ENCODE measurements around the gene LTBP2. TPM values are rescaled to one million over a fixed set of nuclear protein-coding genes. Genes with fewer than 3 reads are reported as not detected.

LTBP2 gene
- total RNA-seq, 1 experiment from 2014 or later = 17.4 TPM

- ChIA-PET POLR2A (ENCODE audit: unreplicated experiment) (interaction anchor here (0.6 to 0.7 kb wide), 2 partner anchors 70 to 77 kb away, joined by 5 read pairs; partner anchors contain the start of gene NPC2), CTCF (no interaction called here)
- TF ChIP-seq EZH2 (IDR thresholded peaks at IDR 0.05; ENCODE audit: low read length, unreplicated experiment) (no peak), CTCF (conservative IDR thresholded peaks at IDR 0.05; ENCODE audit: low read depth, low read length) (no peak), EZH2phosphoT487 (IDR thresholded peaks at IDR 0.05; ENCODE audit: borderline replicate concordance, low read length) (no peak)
- H3K27ac ChIP-seq (ENCODE audit: low read length) = peak overlapping the region; percentile 98
- peaks cover 17% of the 10 kb centered on the region for H3F3A ChIP-seq (ENCODE audit: low read length, unreplicated experiment)
- H3K9ac ChIP-seq (ENCODE audit: low read length) = peak overlapping the region; percentile 80
- peak overlapping the region; percentile 85 for H3K4me2 ChIP-seq (ENCODE audit: low read length)
- BruUV-seq (replicated peaks) = no TSS peak
- H3K79me2 ChIP-seq (ENCODE audit: low read length) = peaks cover 19% of the 10 kb centered on the region; the same call in 1 of the 2 replicates
- H3K4me1 ChIP-seq (ENCODE audit: insufficient read depth, low read length) = peaks cover 83% of the 10 kb centered on the region
- no peak overlapping the region for H3K4me3 ChIP-seq (ENCODE audit: low read length)
- no peak overlapping the region for H2AFZ ChIP-seq (ENCODE audit: low read length)
- no peaks in the 10 kb centered on the region for H3K9me3 ChIP-seq (ENCODE audit: low read length)
- DNase-seq (peak; percentile 83), ATAC-seq (no peak)
- intact Hi-C loops (cut with micrococcal nuclease) = no loop called here
- H3K9me2 ChIP-seq (replicated peaks; ENCODE audit: low read length) = no peaks in the 10 kb centered on the region
- H3K36me3 ChIP-seq (ENCODE audit: low read depth, low read length) = no peaks in the 10 kb centered on the region
- H4K20me1 ChIP-seq (ENCODE audit: low read length) = no peaks in the 10 kb centered on the region
- H3K27me3 ChIP-seq (ENCODE audit: low read length) = no peaks in the 10 kb centered on the region
Measured at GRCh38 chr14:74569806-74570591, 42.0 kb downstream of the LTBP2 start.

- intact Hi-C loops (cut with micrococcal nuclease) = no loop called here
- no peak overlapping the region for H2AFZ ChIP-seq (ENCODE audit: low read length)
- H3K4me1 ChIP-seq (ENCODE audit: insufficient read depth, low read length) = peaks cover 80% of the 10 kb centered on the region
- TF ChIP-seq EZH2phosphoT487 (IDR thresholded peaks at IDR 0.05; ENCODE audit: borderline replicate concordance, low read length) (no peak), EZH2 (IDR thresholded peaks at IDR 0.05; ENCODE audit: low read length, unreplicated experiment) (no peak), CTCF (conservative IDR thresholded peaks at IDR 0.05; ENCODE audit: low read depth, low read length) (no peak)
- DNase-seq = no peak
- H3K27me3 ChIP-seq (ENCODE audit: low read length) = no peaks in the 10 kb centered on the region
- no peak overlapping the region for H3K4me3 ChIP-seq (ENCODE audit: low read length)
- H4K20me1 ChIP-seq (ENCODE audit: low read length) = no peaks in the 10 kb centered on the region
- H3K9me2 ChIP-seq (replicated peaks; ENCODE audit: low read length) = no peaks in the 10 kb centered on the region
- no TSS peak for BruUV-seq (replicated peaks)
- CTCF ChIA-PET = no interaction called here
- peaks cover 17% of the 10 kb centered on the region for H3F3A ChIP-seq (ENCODE audit: low read length, unreplicated experiment)
- POLR2A ChIA-PET (ENCODE audit: unreplicated experiment) = interaction anchor here (0.6 to 0.7 kb wide), 2 partner anchors 70 to 76 kb away, joined by 5 read pairs; partner anchors contain the start of gene NPC2
- H3K27ac ChIP-seq (ENCODE audit: low read length) = peak overlapping the region; percentile 98
- H3K4me2 ChIP-seq (ENCODE audit: low read length) = no peak overlapping the region
- no peaks in the 10 kb centered on the region for H3K36me3 ChIP-seq (ENCODE audit: low read depth, low read length)
- no peak for ATAC-seq
- no peaks in the 10 kb centered on the region for H3K9me3 ChIP-seq (ENCODE audit: low read length)
- no peak overlapping the region for H3K9ac ChIP-seq (ENCODE audit: low read length)
- H3K79me2 ChIP-seq (ENCODE audit: low read length) = peaks cover 19% of the 10 kb centered on the region; the same call in 1 of the 2 replicates
Measured at GRCh38 chr14:74569387-74569786, 42.6 kb downstream of the LTBP2 start.

DNA sequence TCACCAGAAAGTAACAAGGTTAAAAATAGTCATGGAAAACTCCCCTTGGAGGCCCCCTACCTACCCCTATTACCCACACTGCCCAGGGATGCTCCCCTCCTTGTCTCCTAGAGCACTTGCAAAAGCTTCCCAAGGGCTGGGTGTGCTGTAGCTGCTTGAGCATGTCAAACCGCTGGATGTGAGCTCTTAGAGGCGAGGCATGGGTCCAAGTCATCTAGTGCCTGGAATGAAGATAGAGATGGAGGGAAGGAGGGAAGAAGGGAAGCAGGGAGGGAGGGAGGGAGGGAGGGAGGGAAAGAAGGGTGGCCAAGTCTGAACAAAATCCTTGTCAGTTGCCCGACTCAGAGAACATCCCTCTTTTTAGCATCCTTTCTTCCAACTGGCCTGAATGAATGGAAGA lies 43.1 kb downstream of the LTBP2 start:
- no peaks in the 10 kb centered on the region for H3K36me3 ChIP-seq (ENCODE audit: low read depth, low read length)
- H3K4me1 ChIP-seq (ENCODE audit: insufficient read depth, low read length) = peaks cover 76% of the 10 kb centered on the region
- no peak for DNase-seq
- H3K4me2 ChIP-seq (ENCODE audit: low read length) = no peak overlapping the region
- no peak overlapping the region for H3K4me3 ChIP-seq (ENCODE audit: low read length)
- no TSS peak for BruUV-seq (replicated peaks)
- no peak for ATAC-seq
- peaks cover 17% of the 10 kb centered on the region for H3F3A ChIP-seq (ENCODE audit: low read length, unreplicated experiment)
- no peaks in the 10 kb centered on the region for H3K9me2 ChIP-seq (replicated peaks; ENCODE audit: low read length)
- CTCF ChIA-PET = no interaction called here
- no peaks in the 10 kb centered on the region for H4K20me1 ChIP-seq (ENCODE audit: low read length)
- no peak overlapping the region for H3K27ac ChIP-seq (ENCODE audit: low read length)
- H3K27me3 ChIP-seq (ENCODE audit: low read length) = no peaks in the 10 kb centered on the region
- no peak overlapping the region for H2AFZ ChIP-seq (ENCODE audit: low read length)
- no peak for TF ChIP-seq EZH2 (IDR thresholded peaks at IDR 0.05; ENCODE audit: low read length, unreplicated experiment)
- TF ChIP-seq CTCF (conservative IDR thresholded peaks at IDR 0.05; ENCODE audit: low read depth, low read length) = no peak
- TF ChIP-seq EZH2phosphoT487 (IDR thresholded peaks at IDR 0.05; ENCODE audit: borderline replicate concordance, low read length) = no peak
- peaks cover 19% of the 10 kb centered on the region; the same call in 1 of the 2 replicates for H3K79me2 ChIP-seq (ENCODE audit: low read length)
- H3K9ac ChIP-seq (ENCODE audit: low read length) = no peak overlapping the region
- intact Hi-C loops (cut with micrococcal nuclease) = no loop called here
- no peaks in the 10 kb centered on the region for H3K9me3 ChIP-seq (ENCODE audit: low read length)
- POLR2A ChIA-PET (ENCODE audit: unreplicated experiment) = no interaction called here
